Activated naive CD8-positive, alpha-beta T cell treated with anti-CD3 and anti-CD28 coated beads for 36 hours (primary cell): ENCODE measurements around the gene SLIT1. TPM values are rescaled to one million over a fixed set of nuclear protein-coding genes. Genes with fewer than 3 reads are reported as not detected.

ENCODE experiments used
- DNase-seq: peaks from one replicate; pipeline ENCODE4 v3.0.0; 2021
- H3K27ac Mint-ChIP-seq: one replicate; pipeline ENCODE4 v1.8.0; 2022; ENCODE audit warnings: mild to moderate bottlenecking, moderate library complexity, mixed read lengths
- H3K27me3 Mint-ChIP-seq: one replicate; pipeline ENCODE4 v1.8.0; 2022; ENCODE audit warnings: mild to moderate bottlenecking, mixed read lengths
- H3K36me3 Mint-ChIP-seq: one replicate; pipeline ENCODE4 v1.8.0; 2021; ENCODE audit warnings: mild to moderate bottlenecking, mixed read lengths
- H3K4me1 Mint-ChIP-seq: one replicate; pipeline ENCODE4 v1.8.0; 2021; ENCODE audit warnings: mixed read lengths
- H3K4me3 Mint-ChIP-seq: one replicate; pipeline ENCODE4 v1.8.0; 2022; ENCODE audit warnings: mild to moderate bottlenecking, moderate library complexity, mixed read lengths
- H3K9me3 Mint-ChIP-seq: one replicate; pipeline ENCODE4 v1.8.0; 2022; ENCODE audit warnings: mixed read lengths
- total RNA-seq, 2 experiments: library from RNA; stranded (reverse); gene quantifications; one replicate each; pipeline ENCODE4 v1.2.3, GENCODE V29; 2021

Gene SLIT1
- total RNA-seq, 2 experiments from 2014 or later, result 0.08 to 0.27 TPM

GRCh38 chr10:97211229-97211628 lies 25.5 kb upstream of the SLIT1 start:
- DNase-seq, result no peak
- Mint-ChIP-seq H3K27ac (no peak overlapping the region), H3K4me1 (no peaks in the 10 kb centered on the region), H3K4me3 (no peak overlapping the region), H3K36me3 (no peaks in the 10 kb centered on the region), H3K27me3 (peaks cover 7% of the 10 kb centered on the region), H3K9me3 (no peaks in the 10 kb centered on the region)

GRCh38 chr10:97210543-97210960 lies 24.8 kb upstream of the SLIT1 start:
- Mint-ChIP-seq H3K4me3 (no peak overlapping the region), H3K4me1 (no peaks in the 10 kb centered on the region), H3K27ac (no peak overlapping the region), H3K36me3 (no peaks in the 10 kb centered on the region), H3K9me3 (no peaks in the 10 kb centered on the region), H3K27me3 (peaks cover 7% of the 10 kb centered on the region)
- DNase-seq, result peak; percentile 58

- H3K27ac Mint-ChIP-seq, result no peak overlapping the region
- DNase-seq, result no peak
- peaks cover 7% of the 10 kb centered on the region for H3K27me3 Mint-ChIP-seq
- no peaks in the 10 kb centered on the region for H3K4me1 Mint-ChIP-seq
- H3K4me3 Mint-ChIP-seq, result no peak overlapping the region
- no peaks in the 10 kb centered on the region for H3K9me3 Mint-ChIP-seq
- H3K36me3 Mint-ChIP-seq, result no peaks in the 10 kb centered on the region
Observed at GRCh38 chr10:97207756-97208346, 22.1 kb upstream of the SLIT1 start.

GRCh38 chr10:97207131-97207530 lies 21.4 kb upstream of the SLIT1 start:
- no peak overlapping the region for H3K4me3 Mint-ChIP-seq
- peaks cover 9% of the 10 kb centered on the region for H3K27me3 Mint-ChIP-seq
- H3K9me3 Mint-ChIP-seq, result no peaks in the 10 kb centered on the region
- H3K36me3 Mint-ChIP-seq, result no peaks in the 10 kb centered on the region
- DNase-seq, result no peak
- no peaks in the 10 kb centered on the region for H3K4me1 Mint-ChIP-seq
- no peak overlapping the region for H3K27ac Mint-ChIP-seq

GRCh38 chr10:97204826-97205679 lies 19.3 kb upstream of the SLIT1 start:
- no peak overlapping the region for H3K27ac Mint-ChIP-seq
- H3K9me3 Mint-ChIP-seq, result no peaks in the 10 kb centered on the region
- H3K4me1 Mint-ChIP-seq, result no peaks in the 10 kb centered on the region
- H3K4me3 Mint-ChIP-seq, result no peak overlapping the region
- H3K27me3 Mint-ChIP-seq, result peaks cover 10% of the 10 kb centered on the region
- DNase-seq, result no peak
- no peaks in the 10 kb centered on the region for H3K36me3 Mint-ChIP-seq

GRCh38 chr10:97203220-97203619 lies 17.5 kb upstream of the SLIT1 start:
- Mint-ChIP-seq H3K27ac (no peak overlapping the region), H3K4me1 (peaks cover 4% of the 10 kb centered on the region), H3K27me3 (peaks cover 16% of the 10 kb centered on the region), H3K9me3 (no peaks in the 10 kb centered on the region), H3K36me3 (no peaks in the 10 kb centered on the region), H3K4me3 (no peak overlapping the region)
- no peak for DNase-seq

- Mint-ChIP-seq H3K9me3 (no peaks in the 10 kb centered on the region), H3K4me3 (no peak overlapping the region), H3K27me3 (peaks cover 18% of the 10 kb centered on the region), H3K36me3 (no peaks in the 10 kb centered on the region), H3K27ac (no peak overlapping the region), H3K4me1 (peaks cover 13% of the 10 kb centered on the region)
- DNase-seq, result no peak
Observed at GRCh38 chr10:97200616-97201015, 14.9 kb upstream of the SLIT1 start.

GRCh38 chr10:97199152-97199551 lies 13.4 kb upstream of the SLIT1 start:
- Mint-ChIP-seq H3K4me1 (peaks cover 15% of the 10 kb centered on the region), H3K27me3 (peaks cover 30% of the 10 kb centered on the region), H3K27ac (no peak overlapping the region), H3K9me3 (no peaks in the 10 kb centered on the region), H3K36me3 (no peaks in the 10 kb centered on the region), H3K4me3 (no peak overlapping the region)
- DNase-seq, result no peak

GRCh38 chr10:97197030-97197500 lies 11.3 kb upstream of the SLIT1 start:
- Mint-ChIP-seq H3K9me3 (no peaks in the 10 kb centered on the region), H3K4me3 (peak overlapping the region; percentile 73), H3K27ac (no peak overlapping the region), H3K4me1 (peaks cover 15% of the 10 kb centered on the region), H3K27me3 (peaks cover 42% of the 10 kb centered on the region), H3K36me3 (no peaks in the 10 kb centered on the region)
- DNase-seq, result no peak

GRCh38 chr10:97196223-97197029 lies 10.7 kb upstream of the SLIT1 start:
- peak; percentile 74 for DNase-seq
- H3K36me3 Mint-ChIP-seq, result no peaks in the 10 kb centered on the region
- H3K27ac Mint-ChIP-seq, result no peak overlapping the region
- no peaks in the 10 kb centered on the region for H3K9me3 Mint-ChIP-seq
- peak overlapping the region; percentile 73 for H3K4me3 Mint-ChIP-seq
- H3K4me1 Mint-ChIP-seq, result peaks cover 15% of the 10 kb centered on the region
- peaks cover 46% of the 10 kb centered on the region for H3K27me3 Mint-ChIP-seq

- H3K36me3 Mint-ChIP-seq, result no peaks in the 10 kb centered on the region
- no peak for DNase-seq
- no peaks in the 10 kb centered on the region for H3K9me3 Mint-ChIP-seq
- H3K4me3 Mint-ChIP-seq, result peak overlapping the region; percentile 71
- H3K4me1 Mint-ChIP-seq, result peaks cover 15% of the 10 kb centered on the region
- peaks cover 48% of the 10 kb centered on the region for H3K27me3 Mint-ChIP-seq
- no peak overlapping the region for H3K27ac Mint-ChIP-seq
Observed at GRCh38 chr10:97195706-97196222, 10.0 kb upstream of the SLIT1 start.

- Mint-ChIP-seq H3K27ac (no peak overlapping the region), H3K36me3 (no peaks in the 10 kb centered on the region), H3K4me1 (peaks cover 11% of the 10 kb centered on the region), H3K4me3 (no peak overlapping the region), H3K27me3 (peaks cover 56% of the 10 kb centered on the region), H3K9me3 (no peaks in the 10 kb centered on the region)
- no peak for DNase-seq
Observed at GRCh38 chr10:97192952-97193435, 7.2 kb upstream of the SLIT1 start.

GRCh38 chr10:97190450-97190849 lies 4.7 kb upstream of the SLIT1 start:
- peaks cover 74% of the 10 kb centered on the region for H3K27me3 Mint-ChIP-seq
- no peak for DNase-seq
- no peaks in the 10 kb centered on the region for H3K36me3 Mint-ChIP-seq
- H3K9me3 Mint-ChIP-seq, result no peaks in the 10 kb centered on the region
- no peak overlapping the region for H3K4me3 Mint-ChIP-seq
- peaks cover under 1% of the 10 kb centered on the region for H3K4me1 Mint-ChIP-seq
- no peak overlapping the region for H3K27ac Mint-ChIP-seq

GRCh38 chr10:97188261-97188711 lies 2.5 kb upstream of the SLIT1 start:
- no peak for DNase-seq
- Mint-ChIP-seq H3K4me3 (no peak overlapping the region), H3K36me3 (no peaks in the 10 kb centered on the region), H3K4me1 (peaks cover 3% of the 10 kb centered on the region), H3K9me3 (no peaks in the 10 kb centered on the region), H3K27ac (no peak overlapping the region), H3K27me3 (peaks cover 79% of the 10 kb centered on the region)

GRCh38 chr10:97186911-97187310 lies 1.2 kb upstream of the SLIT1 start:
- Mint-ChIP-seq H3K4me3 (no peak overlapping the region), H3K4me1 (peaks cover 3% of the 10 kb centered on the region), H3K9me3 (no peaks in the 10 kb centered on the region), H3K36me3 (no peaks in the 10 kb centered on the region), H3K27ac (no peak overlapping the region), H3K27me3 (peaks cover 76% of the 10 kb centered on the region)
- DNase-seq, result no peak
